CD8-positive, alpha-beta memory T cell (primary cell): Measurements from ENCODE around the gene MMS22L. TPM values are rescaled to one million over a fixed set of nuclear protein-coding genes. Genes with fewer than 3 reads are reported as not detected.

Source experiments
- CTCF ChIA-PET: fragments of 350-600 bp; sonication (Branson Sonifier 250); formaldehyde crosslinking; loops from one replicate; lab custom pipeline; 2021; ENCODE audit warnings: antibody characterized with exemption; lab: Charles Lee
- POLR2A ChIA-PET: fragments of 350-600 bp; sonication (Branson Sonifier 250); formaldehyde crosslinking; loops from one replicate; lab custom pipeline; 2021; ENCODE audit warnings: antibody characterized with exemption; lab: Charles Lee
- DNase-seq, 5 donors: peaks; one replicate each; pipeline versions ENCODE4 v3.0.0 to v3.0.0-alpha.2; 2020 to 2022; ENCODE audit warnings: mixed read lengths in 1 of 5
- H3K27ac ChIP-seq: one replicate; pipeline ENCODE4 v1.7.0; 2013; ENCODE audit warnings: low read depth, mild to moderate bottlenecking, low read length, moderate library complexity
- H3K27me3 ChIP-seq: 2 replicates; pipeline ENCODE4 v1.7.0; 2013; ENCODE audit warnings: low read length, mild to moderate bottlenecking; ENCODE audit not compliant: insufficient read depth, poor library complexity, severe bottlenecking
- H3K36me3 ChIP-seq: 2 replicates; pipeline ENCODE4 v1.7.0; 2013; ENCODE audit warnings: mild to moderate bottlenecking, low read length, moderate library complexity; ENCODE audit not compliant: insufficient read depth
- H3K4me1 ChIP-seq: 2 replicates; pipeline ENCODE4 v1.7.0; 2013; ENCODE audit warnings: mild to moderate bottlenecking, low read length, moderate library complexity; ENCODE audit not compliant: insufficient read depth
- H3K4me3 ChIP-seq: 2 replicates; pipeline ENCODE4 v1.7.0; 2013; ENCODE audit warnings: mild to moderate bottlenecking, low read length
- H3K9me3 ChIP-seq: 2 replicates; pipeline ENCODE4 v1.7.0; 2013; ENCODE audit warnings: mild to moderate bottlenecking, low read length
- H3K27ac Mint-ChIP-seq, 8 donors: one replicate each; pipeline ENCODE4 v1.8.0; 2020 to 2021; ENCODE audit warnings: mixed read lengths in 8 of 8, mild to moderate bottlenecking in 6 of 8, inconsistent platforms in 3 of 8, moderate library complexity in 3 of 8
- H3K27me3 Mint-ChIP-seq, 2 donors: one replicate each; pipeline ENCODE4 v1.8.0; 2020 to 2021; ENCODE audit warnings: mixed read lengths in 2 of 2, mild to moderate bottlenecking in 1 of 2, moderate library complexity in 1 of 2
- H3K36me3 Mint-ChIP-seq, 3 donors: one replicate each; pipeline ENCODE4 v1.8.0; 2020 to 2021; ENCODE audit warnings: mixed read lengths in 3 of 3, inconsistent platforms in 1 of 3, mild to moderate bottlenecking in 1 of 3
- H3K4me1 Mint-ChIP-seq, 3 donors: one replicate each; pipeline ENCODE4 v1.8.0; 2020 to 2021; ENCODE audit warnings: mixed read lengths in 3 of 3, inconsistent platforms in 1 of 3, mild to moderate bottlenecking in 1 of 3
- H3K4me3 Mint-ChIP-seq, 7 donors: one replicate each; pipeline ENCODE4 v1.8.0; 2020 to 2021; ENCODE audit warnings: mixed read lengths in 7 of 7, mild to moderate bottlenecking in 6 of 7, moderate library complexity in 4 of 7, inconsistent platforms in 2 of 7
- H3K9me3 Mint-ChIP-seq, 5 donors: one replicate each; pipeline ENCODE4 v1.8.0; 2020 to 2022; ENCODE audit warnings: mixed read lengths in 5 of 5, mild to moderate bottlenecking in 3 of 5, moderate library complexity in 2 of 5, inconsistent platforms in 1 of 5
- polyA plus RNA-seq: library from polyadenylated mRNA; unstranded; fragments of 300-500 nt; fragmentation: Illumina TruSeq; gene quantifications from one replicate; pipeline ENCODE4 v1.2.3, GENCODE V29; 2021
- total RNA-seq, 2 experiments: library from RNA; stranded (reverse); gene quantifications; one replicate each; pipeline ENCODE4 v1.2.3, GENCODE V29; 2021

Gene MMS22L
- total and polyA plus RNA-seq, 3 experiments from 2014 or later = 2.5 to 32.0 (median 30.9) TPM

DNA sequence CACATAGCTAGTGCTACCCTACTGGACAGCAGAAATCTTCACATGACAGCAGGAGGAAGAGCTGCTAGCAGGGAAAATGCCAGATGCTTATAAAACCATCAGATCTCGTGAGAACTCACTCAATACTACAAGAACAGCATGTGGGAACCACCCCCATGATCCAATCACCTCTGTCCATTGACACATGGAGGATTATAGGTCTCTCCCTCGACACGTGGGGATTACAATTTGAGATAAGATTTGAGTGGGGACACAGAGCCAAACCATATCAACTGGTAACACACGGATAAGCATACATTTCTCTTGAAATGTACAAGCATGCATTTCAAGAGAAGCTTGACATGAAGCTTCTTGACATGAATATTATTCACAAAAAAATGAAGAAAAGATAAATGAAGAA, 64.1 kb downstream of the MMS22L start:
- Histone ChIP-seq H3K4me3 (no peak overlapping the region), H3K27ac (no peak overlapping the region), H3K4me1 (no peaks in the 10 kb centered on the region), H3K27me3 (no peaks in the 10 kb centered on the region), H3K9me3 (no peaks in the 10 kb centered on the region), H3K36me3 (no peaks in the 10 kb centered on the region)
- no peaks in the 10 kb centered on the region for H3K27me3 Mint-ChIP-seq
- peaks cover 0 to 11% (median 0%) of the 10 kb centered on the region in 3 donors for H3K36me3 Mint-ChIP-seq
- peak overlapping the region in 2 of 8 donors; percentile 15 to 25 for H3K27ac Mint-ChIP-seq
- DNase-seq = no peak
- no peak overlapping the region for H3K4me3 Mint-ChIP-seq
- CTCF ChIA-PET = no interaction called here
- POLR2A ChIA-PET = no interaction called here
- no peaks in the 10 kb centered on the region for H3K9me3 Mint-ChIP-seq
- peaks cover 4 to 15% (median 5%) of the 10 kb centered on the region in 3 donors for H3K4me1 Mint-ChIP-seq

DNA sequence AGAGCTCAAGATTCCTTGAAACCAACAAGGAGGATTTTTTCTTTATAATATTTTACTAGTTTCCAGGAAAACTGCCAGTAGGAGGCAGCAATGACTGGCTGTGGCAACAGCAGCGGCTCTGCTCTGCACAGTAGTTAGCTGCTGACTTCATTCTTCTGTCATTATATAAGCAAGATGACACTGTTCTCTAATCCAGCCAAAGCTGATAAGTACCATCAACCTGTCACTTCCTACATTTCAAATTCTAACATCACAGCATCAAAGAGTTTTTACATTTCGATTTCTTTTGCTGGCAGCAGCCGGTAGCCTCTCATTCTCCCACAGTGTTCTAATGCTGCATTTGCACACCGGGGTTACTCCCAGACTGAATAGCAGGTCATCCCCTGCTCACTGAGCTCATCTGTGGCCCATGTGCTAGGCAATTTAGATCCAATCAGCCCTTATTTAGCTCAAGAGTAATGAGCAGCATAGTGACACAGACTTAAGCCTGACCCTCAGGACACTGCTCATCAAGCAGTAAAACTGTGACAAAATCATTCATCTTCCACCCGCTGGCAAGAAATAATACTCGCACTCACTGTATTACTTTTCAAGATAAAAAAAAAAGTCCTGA, 67.8 kb downstream of the MMS22L start:
- DNase-seq = no peak

DNA sequence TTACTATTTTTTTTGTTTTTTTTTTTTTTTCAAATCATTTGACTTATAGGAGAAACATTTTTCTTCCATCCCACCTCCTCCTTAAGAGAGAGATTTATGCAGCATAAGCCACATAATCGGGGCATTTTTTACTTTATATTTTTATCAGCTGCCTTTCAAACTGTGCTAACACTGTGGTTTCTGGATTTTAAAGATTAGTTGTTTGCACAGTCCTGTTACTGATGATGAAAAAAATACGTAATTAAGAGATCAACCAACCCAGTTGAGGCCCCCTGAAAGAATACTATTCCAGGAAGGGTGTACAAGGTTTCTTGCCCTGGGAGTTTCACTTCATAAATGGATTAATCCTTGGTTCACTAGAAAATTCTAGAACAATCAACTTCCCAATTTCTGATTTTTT, 68.3 kb downstream of the MMS22L start:
- ChIA-PET CTCF (no interaction called here), POLR2A (interaction anchor here (0.6 to 0.7 kb wide), 2 partner anchors 25 to 38 kb away, joined by 3 to 4 read pairs; no protein-coding TSS in a partner anchor)
- Mint-ChIP-seq H3K4me1 (peaks cover 4 to 9% (median 5%) of the 10 kb centered on the region in 3 donors), H3K27ac (no peak overlapping the region), H3K36me3 (peaks cover 6 to 18% (median 6%) of the 10 kb centered on the region in 3 donors), H3K27me3 (no peaks in the 10 kb centered on the region), H3K9me3 (no peaks in the 10 kb centered on the region), H3K4me3 (no peak overlapping the region)
- no peak overlapping the region for H3K4me3 ChIP-seq
- no peaks in the 10 kb centered on the region for H3K4me1 ChIP-seq
- H3K27me3 ChIP-seq = no peaks in the 10 kb centered on the region
- no peaks in the 10 kb centered on the region for H3K36me3 ChIP-seq
- no peak overlapping the region for H3K27ac ChIP-seq
- DNase-seq = no peak
- H3K9me3 ChIP-seq = no peaks in the 10 kb centered on the region

More for the DNA sequence above, 67.8 kb downstream of the MMS22L start:
- no peaks in the 10 kb centered on the region for H3K9me3 ChIP-seq
- ChIA-PET CTCF (no interaction called here), POLR2A (interaction anchor here (0.6 to 0.7 kb wide), 2 partner anchors 26 to 38 kb away, joined by 3 to 4 read pairs; no protein-coding TSS in a partner anchor)
- no peak overlapping the region for H3K4me3 ChIP-seq
- H3K9me3 Mint-ChIP-seq = no peaks in the 10 kb centered on the region
- H3K4me1 Mint-ChIP-seq = peaks cover 4 to 9% (median 5%) of the 10 kb centered on the region in 3 donors
- H3K27ac ChIP-seq = no peak overlapping the region
- no peaks in the 10 kb centered on the region for H3K27me3 Mint-ChIP-seq
- H3K27me3 ChIP-seq = no peaks in the 10 kb centered on the region
- no peaks in the 10 kb centered on the region for H3K36me3 ChIP-seq
- H3K36me3 Mint-ChIP-seq = peaks cover 6 to 14% (median 6%) of the 10 kb centered on the region in 3 donors
- H3K4me3 Mint-ChIP-seq = no peak overlapping the region
- no peaks in the 10 kb centered on the region for H3K4me1 ChIP-seq
- H3K27ac Mint-ChIP-seq = peak overlapping the region in 1 of 8 donors; percentile 24

- Mint-ChIP-seq H3K27me3 (no peaks in the 10 kb centered on the region), H3K4me1 (peaks cover 0 to 6% (median 2%) of the 10 kb centered on the region in 3 donors), H3K27ac (no peak overlapping the region), H3K4me3 (no peak overlapping the region), H3K9me3 (no peaks in the 10 kb centered on the region), H3K36me3 (peaks cover 4 to 6% (median 5%) of the 10 kb centered on the region in 3 donors)
- no peak overlapping the region for H3K4me3 ChIP-seq
- H3K9me3 ChIP-seq = no peaks in the 10 kb centered on the region
- H3K27ac ChIP-seq = no peak overlapping the region
- no peak for DNase-seq
- ChIA-PET CTCF (no interaction called here), POLR2A (no interaction called here)
- no peaks in the 10 kb centered on the region for H3K36me3 ChIP-seq
- H3K27me3 ChIP-seq = no peaks in the 10 kb centered on the region
- H3K4me1 ChIP-seq = no peaks in the 10 kb centered on the region
Observed at GRCh38 chr6:97207383-97207782, 75.6 kb downstream of the MMS22L start.

DNA sequence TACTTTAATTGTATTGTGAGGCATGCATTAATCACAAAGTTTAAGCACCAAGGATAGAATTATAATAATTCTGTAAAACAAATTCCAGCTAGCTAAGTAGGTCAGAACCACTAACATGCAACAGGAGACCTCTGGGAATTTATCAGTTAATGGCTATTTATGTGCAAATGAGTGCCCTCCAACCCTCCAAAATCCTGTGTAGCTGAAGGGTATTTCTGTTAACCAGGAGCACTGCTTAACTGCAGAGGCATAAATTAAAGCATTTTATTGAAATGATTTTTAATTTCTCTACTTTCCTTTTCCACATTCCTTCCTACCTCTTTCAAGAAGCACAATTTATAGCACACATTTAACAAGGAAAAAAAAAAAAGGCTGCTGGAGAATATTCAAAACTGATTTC, 77.0 kb downstream of the MMS22L start:
- CTCF ChIA-PET = no interaction called here
- Histone ChIP-seq H3K27me3 (no peaks in the 10 kb centered on the region), H3K36me3 (no peaks in the 10 kb centered on the region), H3K9me3 (no peaks in the 10 kb centered on the region), H3K4me1 (no peaks in the 10 kb centered on the region), H3K4me3 (no peak overlapping the region), H3K27ac (no peak overlapping the region)
- H3K27ac Mint-ChIP-seq = no peak overlapping the region
- H3K4me1 Mint-ChIP-seq = peaks cover 0 to 6% (median 2%) of the 10 kb centered on the region in 3 donors
- no peak for DNase-seq
- no peaks in the 10 kb centered on the region for H3K9me3 Mint-ChIP-seq
- POLR2A ChIA-PET = no interaction called here
- peaks cover 1 to 6% (median 3%) of the 10 kb centered on the region in 3 donors for H3K36me3 Mint-ChIP-seq
- H3K27me3 Mint-ChIP-seq = no peaks in the 10 kb centered on the region
- H3K4me3 Mint-ChIP-seq = no peak overlapping the region

DNA sequence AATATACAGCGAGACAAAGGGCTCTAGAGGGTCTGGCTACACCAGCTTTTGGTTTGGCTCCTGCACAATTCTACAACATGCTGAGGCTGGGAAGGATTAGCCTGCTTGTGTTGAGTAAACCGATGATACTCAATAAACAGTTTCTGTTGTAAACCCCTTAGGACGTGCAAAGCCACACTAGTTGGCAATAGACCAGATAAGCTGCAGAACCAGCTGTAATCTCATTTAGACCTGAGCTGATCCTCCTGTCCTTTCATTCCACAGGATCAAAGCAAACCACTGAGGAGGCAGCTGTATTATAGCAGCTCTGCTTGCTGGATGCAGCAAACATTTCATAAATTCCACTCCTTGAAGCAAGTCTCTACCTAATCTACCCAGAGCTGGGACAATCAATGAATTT, 79.7 kb downstream of the MMS22L start:
- H3K4me1 Mint-ChIP-seq = peaks cover 0 to 2% (median 0%) of the 10 kb centered on the region in 3 donors
- ChIA-PET CTCF (interaction anchor here (1.5 kb wide), 1 partner anchor 193 kb away, joined by 3 read pairs; no protein-coding TSS in a partner anchor), POLR2A (no interaction called here)
- Histone ChIP-seq H3K27me3 (no peaks in the 10 kb centered on the region), H3K9me3 (no peaks in the 10 kb centered on the region), H3K27ac (no peak overlapping the region), H3K4me3 (no peak overlapping the region), H3K36me3 (no peaks in the 10 kb centered on the region), H3K4me1 (no peaks in the 10 kb centered on the region)
- H3K9me3 Mint-ChIP-seq = no peaks in the 10 kb centered on the region
- H3K27me3 Mint-ChIP-seq = no peaks in the 10 kb centered on the region
- no peak overlapping the region for H3K4me3 Mint-ChIP-seq
- peaks cover 0 to 3% (median 0%) of the 10 kb centered on the region in 3 donors for H3K36me3 Mint-ChIP-seq
- H3K27ac Mint-ChIP-seq = no peak overlapping the region
- DNase-seq = no peak

GRCh38 chr6:97198046-97198565, 84.9 kb downstream of the MMS22L start:
- Histone ChIP-seq H3K27ac (no peak overlapping the region), H3K36me3 (no peaks in the 10 kb centered on the region), H3K27me3 (no peaks in the 10 kb centered on the region), H3K9me3 (no peaks in the 10 kb centered on the region), H3K4me3 (no peak overlapping the region), H3K4me1 (no peaks in the 10 kb centered on the region)
- no peaks in the 10 kb centered on the region for H3K9me3 Mint-ChIP-seq
- H3K4me1 Mint-ChIP-seq = no peaks in the 10 kb centered on the region
- H3K27me3 Mint-ChIP-seq = no peaks in the 10 kb centered on the region
- CTCF ChIA-PET = no interaction called here
- no peak for DNase-seq
- no peak overlapping the region for H3K4me3 Mint-ChIP-seq
- peaks cover 3 to 10% (median 7%) of the 10 kb centered on the region in 3 donors for H3K36me3 Mint-ChIP-seq
- peak overlapping the region in 1 of 8 donors; percentile 48 for H3K27ac Mint-ChIP-seq
- POLR2A ChIA-PET = no interaction called here

DNA sequence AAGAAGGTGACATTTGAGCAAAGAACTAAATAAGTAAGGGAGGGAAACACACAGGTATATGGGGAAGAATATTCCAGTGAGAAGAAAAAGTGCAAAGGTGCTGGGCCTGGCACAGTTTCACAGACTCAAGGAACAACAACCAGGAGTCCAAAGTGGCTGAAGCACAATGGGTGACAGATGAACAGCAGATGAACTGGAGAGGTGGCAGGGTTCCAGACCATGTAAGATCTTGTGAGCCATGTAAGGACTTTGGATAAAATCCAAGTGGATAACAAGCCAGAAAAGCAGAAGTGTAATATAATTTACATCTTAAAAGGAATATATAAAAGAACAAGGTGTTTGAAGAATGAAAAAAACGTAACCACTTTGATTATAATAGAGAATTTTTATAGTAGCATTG, 87.9 kb downstream of the MMS22L start:
- Histone ChIP-seq H3K4me3 (no peak overlapping the region), H3K27me3 (no peaks in the 10 kb centered on the region), H3K4me1 (no peaks in the 10 kb centered on the region), H3K27ac (no peak overlapping the region), H3K36me3 (no peaks in the 10 kb centered on the region), H3K9me3 (no peaks in the 10 kb centered on the region)
- POLR2A ChIA-PET = no interaction called here
- H3K9me3 Mint-ChIP-seq = no peaks in the 10 kb centered on the region
- peaks cover 3 to 7% (median 7%) of the 10 kb centered on the region in 3 donors for H3K36me3 Mint-ChIP-seq
- CTCF ChIA-PET = no interaction called here
- H3K4me1 Mint-ChIP-seq = no peaks in the 10 kb centered on the region
- no peaks in the 10 kb centered on the region for H3K27me3 Mint-ChIP-seq
- no peak for DNase-seq
- H3K27ac Mint-ChIP-seq = no peak overlapping the region
- H3K4me3 Mint-ChIP-seq = no peak overlapping the region
